ENCODE measurements around the gene GAN. TPM values are rescaled to one million over a fixed set of nuclear protein-coding genes. Genes with fewer than 3 reads are reported as not detected.

The GAN gene
- total and polyA plus RNA-seq, 2 donors (not counting 1 experiment from before 2014, with no cell fraction given): 3.3 to 5.1 TPM

- Histone ChIP-seq H3K9me3 (ENCODE audit: control insufficient read depth, insufficient read depth, low read depth, low read length) (no peaks in the 10 kb centered on the region), H3K4me1 (ENCODE audit: control insufficient read depth, extremely low read depth, insufficient read depth, low read length) (no peaks in the 10 kb centered on the region), H3K4me3 (replicated peaks in 1 of 4; ENCODE audit: control extremely low read depth in 1 of 4, insufficient read depth in 1 of 4, low read depth in 3 of 4, low read length in 4 of 4) (no peak overlapping the region), H3K27me3 (ENCODE audit: control insufficient read depth, insufficient read depth, low read length) (no peaks in the 10 kb centered on the region), H3K36me3 (ENCODE audit: control insufficient read depth, insufficient read depth, low read length) (no peaks in the 10 kb centered on the region), H3K4me2 (ENCODE audit: extremely low read depth, insufficient read depth, low read length) (no peak overlapping the region), H3K27ac (ENCODE audit: insufficient read depth, low read length) (no peak overlapping the region), H3K9ac (ENCODE audit: insufficient read depth, low read length) (no peak overlapping the region), H2AFZ (ENCODE audit: low read length) (no peak overlapping the region), H4K20me1 (ENCODE audit: control insufficient read depth, extremely low read depth, insufficient read depth, low read length) (no peaks in the 10 kb centered on the region), H3K79me2 (ENCODE audit: control insufficient read depth, insufficient read depth, low read length) (no peaks in the 10 kb centered on the region)
- TF ChIP-seq EZH2 (IDR thresholded peaks at IDR 0.05; ENCODE audit: low read length, missing control alignments) (no peak), CTCF (conservative IDR thresholded peaks at IDR 0.05 in 1 of 2, IDR thresholded peaks at IDR 0.05 in 1 of 2; ENCODE audit: low read depth in 1 of 2, low read length in 2 of 2) (no peak)
- no peak for DNase-seq (ENCODE audit: low read depth in 2 of 2)
These were observed 110.0 kb downstream of the GAN start for GRCh38 chr16:81424771-81425170.

GRCh38 chr16:81427219-81427618 lies 112.5 kb downstream of the GAN start:
- no peaks in the 10 kb centered on the region for H4K20me1 ChIP-seq (ENCODE audit: control insufficient read depth, extremely low read depth, insufficient read depth, low read length)
- no peak for TF ChIP-seq CTCF (conservative IDR thresholded peaks at IDR 0.05 in 1 of 2, IDR thresholded peaks at IDR 0.05 in 1 of 2; ENCODE audit: low read depth in 1 of 2, low read length in 2 of 2)
- TF ChIP-seq EZH2 (IDR thresholded peaks at IDR 0.05; ENCODE audit: low read length, missing control alignments): no peak
- H3K79me2 ChIP-seq (ENCODE audit: control insufficient read depth, insufficient read depth, low read length): no peaks in the 10 kb centered on the region
- H3K4me2 ChIP-seq (ENCODE audit: extremely low read depth, insufficient read depth, low read length): no peak overlapping the region
- no peaks in the 10 kb centered on the region for H3K4me1 ChIP-seq (ENCODE audit: control insufficient read depth, extremely low read depth, insufficient read depth, low read length)
- H3K9me3 ChIP-seq (ENCODE audit: control insufficient read depth, insufficient read depth, low read depth, low read length): no peaks in the 10 kb centered on the region
- H3K27ac ChIP-seq (ENCODE audit: insufficient read depth, low read length): no peak overlapping the region
- H3K36me3 ChIP-seq (ENCODE audit: control insufficient read depth, insufficient read depth, low read length): no peaks in the 10 kb centered on the region
- no peak overlapping the region for H3K9ac ChIP-seq (ENCODE audit: insufficient read depth, low read length)
- no peak for DNase-seq (ENCODE audit: low read depth in 2 of 2)
- H2AFZ ChIP-seq (ENCODE audit: low read length): no peak overlapping the region
- H3K4me3 ChIP-seq (replicated peaks in 1 of 4; ENCODE audit: control extremely low read depth in 1 of 4, insufficient read depth in 1 of 4, low read depth in 3 of 4, low read length in 4 of 4): no peak overlapping the region
- H3K27me3 ChIP-seq (ENCODE audit: control insufficient read depth, insufficient read depth, low read length): no peaks in the 10 kb centered on the region

DNA sequence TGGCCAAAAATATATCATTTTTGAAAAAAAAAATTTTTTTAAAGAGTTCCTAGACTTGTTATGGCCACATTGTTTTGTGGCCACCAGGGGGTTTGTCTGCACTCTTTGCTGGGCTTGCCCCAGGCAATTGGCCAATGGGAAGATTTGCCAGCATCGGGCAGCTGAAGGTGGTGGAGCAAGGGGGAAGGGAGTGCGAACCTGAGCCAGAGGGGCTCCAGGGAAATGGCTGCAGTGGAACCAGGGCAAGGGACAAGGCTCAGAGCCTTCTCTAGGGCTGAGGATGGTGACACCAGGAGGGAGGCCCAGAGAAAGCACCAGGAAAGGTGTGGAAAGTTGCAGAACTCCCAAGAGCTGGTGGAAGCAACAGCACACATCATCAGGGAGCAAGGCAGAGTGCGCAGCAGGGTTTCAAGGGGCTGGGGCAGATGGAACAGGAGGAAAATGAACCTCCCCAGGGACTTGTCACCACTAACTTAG lies 114.3 kb downstream of the GAN start:
- no peaks in the 10 kb centered on the region for H3K36me3 ChIP-seq (ENCODE audit: control insufficient read depth, insufficient read depth, low read length)
- no peaks in the 10 kb centered on the region for H3K9me3 ChIP-seq (ENCODE audit: control insufficient read depth, insufficient read depth, low read depth, low read length)
- no peaks in the 10 kb centered on the region for H3K79me2 ChIP-seq (ENCODE audit: control insufficient read depth, insufficient read depth, low read length)
- no peak overlapping the region for H3K4me3 ChIP-seq (replicated peaks in 1 of 4; ENCODE audit: control extremely low read depth in 1 of 4, insufficient read depth in 1 of 4, low read depth in 3 of 4, low read length in 4 of 4)
- H3K4me1 ChIP-seq (ENCODE audit: control insufficient read depth, extremely low read depth, insufficient read depth, low read length): no peaks in the 10 kb centered on the region
- H4K20me1 ChIP-seq (ENCODE audit: control insufficient read depth, extremely low read depth, insufficient read depth, low read length): no peaks in the 10 kb centered on the region
- H3K27me3 ChIP-seq (ENCODE audit: control insufficient read depth, insufficient read depth, low read length): no peaks in the 10 kb centered on the region
- H2AFZ ChIP-seq (ENCODE audit: low read length): no peak overlapping the region
- TF ChIP-seq EZH2 (IDR thresholded peaks at IDR 0.05; ENCODE audit: low read length, missing control alignments): no peak
- peak; percentile 48 to 52 for TF ChIP-seq CTCF (conservative IDR thresholded peaks at IDR 0.05 in 1 of 2, IDR thresholded peaks at IDR 0.05 in 1 of 2; ENCODE audit: low read depth in 1 of 2, low read length in 2 of 2)
- no peak overlapping the region for H3K27ac ChIP-seq (ENCODE audit: insufficient read depth, low read length)
- DNase-seq (ENCODE audit: low read depth in 2 of 2): peak; percentile 43 to 56
- no peak overlapping the region for H3K9ac ChIP-seq (ENCODE audit: insufficient read depth, low read length)
- no peak overlapping the region for H3K4me2 ChIP-seq (ENCODE audit: extremely low read depth, insufficient read depth, low read length)

Measured in fibroblast of lung (primary cell).